ENCODE results near the gene NCEH1. TPM values are rescaled to one million over a fixed set of nuclear protein-coding genes. Genes with fewer than 3 reads are reported as not detected.

Gene NCEH1
- polyA plus RNA-seq, 1 of the 3 experiments (the other 2 are of a cell fraction) = 7.5 TPM

DNA sequence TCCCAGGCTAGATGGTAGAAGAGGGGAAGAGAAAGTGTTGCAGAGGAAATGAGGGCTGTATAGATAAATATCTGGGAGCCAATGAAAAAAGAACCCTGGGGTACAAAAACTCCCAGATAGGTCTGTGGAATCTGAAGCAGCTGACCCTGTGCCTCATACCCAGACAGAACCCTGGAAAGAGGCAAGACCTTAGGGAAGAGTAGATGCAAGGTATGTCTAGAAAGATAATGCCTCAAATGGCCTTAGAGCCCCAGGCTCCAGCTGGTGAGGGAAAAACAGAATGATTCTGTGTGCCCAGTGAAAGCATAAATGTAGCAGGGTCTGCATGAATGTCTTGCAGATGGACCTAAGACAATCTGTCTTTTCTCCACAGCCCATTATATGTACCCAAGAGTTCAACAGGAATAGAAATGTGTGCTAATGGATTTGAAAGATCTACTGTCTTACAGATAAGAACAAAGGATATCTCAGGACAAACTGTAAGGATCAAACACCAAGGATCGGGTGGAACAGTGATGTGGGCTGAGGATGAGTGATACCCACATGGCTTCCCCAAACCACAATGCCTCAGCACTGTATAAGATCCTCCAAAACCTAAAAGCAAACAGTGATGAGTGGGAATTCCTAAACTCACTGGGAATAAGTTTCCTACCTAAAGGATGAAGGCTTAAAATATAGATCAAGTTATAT, 58.8 kb downstream of the NCEH1 start:
- ChIA-PET POLR2A (no interaction called here), CTCF (interaction anchor here (1.0 to 3.2 kb wide), 3 partner anchors 14 to 174 kb away, joined by 3 to 18 read pairs (median 7); no protein-coding TSS in a partner anchor)
- Histone ChIP-seq H3K9me3 (no peaks in the 10 kb centered on the region), H4K20me1 (ENCODE audit: insufficient read depth) (no peaks in the 10 kb centered on the region), H3K9ac (no peak overlapping the region), H3K4me3 (ENCODE audit: low read depth in 2 of 2, low read length in 1 of 2) (no peak overlapping the region), H3K27ac (ENCODE audit: low read depth in 2 of 2, low read length in 1 of 2) (no peak overlapping the region), H3K4me2 (no peak overlapping the region), H3K27me3 (ENCODE audit: insufficient read depth) (no peaks in the 10 kb centered on the region), H3K9me2 (no peaks in the 10 kb centered on the region), H3K4me1 (ENCODE audit: control insufficient read depth in 1 of 2, insufficient read depth in 2 of 2, low read depth in 1 of 2, low read length in 1 of 2) (no peaks in the 10 kb centered on the region; a peak in 1 of 4 replicates), H3K36me3 (replicated peaks in 1 of 2; ENCODE audit: control insufficient read depth in 1 of 2, insufficient read depth in 2 of 2, low read length in 1 of 2) (peaks cover 0 to 4% of the 10 kb centered on the region in 2 experiments), H3K79me2 (ENCODE audit: insufficient read depth) (peaks cover 4% of the 10 kb centered on the region; the same call in 1 of the 2 replicates), H2AFZ (ENCODE audit: low read depth) (no peak overlapping the region), H3F3A (replicated peaks; ENCODE audit: insufficient read depth) (no peaks in the 10 kb centered on the region)
- DNase-seq = no peak
- 24% methylated on average over 1 of the region's 1 CpG for WGBS (ENCODE audit: low lambda C conversion rate)
- TF ChIP-seq, protein P1, sequence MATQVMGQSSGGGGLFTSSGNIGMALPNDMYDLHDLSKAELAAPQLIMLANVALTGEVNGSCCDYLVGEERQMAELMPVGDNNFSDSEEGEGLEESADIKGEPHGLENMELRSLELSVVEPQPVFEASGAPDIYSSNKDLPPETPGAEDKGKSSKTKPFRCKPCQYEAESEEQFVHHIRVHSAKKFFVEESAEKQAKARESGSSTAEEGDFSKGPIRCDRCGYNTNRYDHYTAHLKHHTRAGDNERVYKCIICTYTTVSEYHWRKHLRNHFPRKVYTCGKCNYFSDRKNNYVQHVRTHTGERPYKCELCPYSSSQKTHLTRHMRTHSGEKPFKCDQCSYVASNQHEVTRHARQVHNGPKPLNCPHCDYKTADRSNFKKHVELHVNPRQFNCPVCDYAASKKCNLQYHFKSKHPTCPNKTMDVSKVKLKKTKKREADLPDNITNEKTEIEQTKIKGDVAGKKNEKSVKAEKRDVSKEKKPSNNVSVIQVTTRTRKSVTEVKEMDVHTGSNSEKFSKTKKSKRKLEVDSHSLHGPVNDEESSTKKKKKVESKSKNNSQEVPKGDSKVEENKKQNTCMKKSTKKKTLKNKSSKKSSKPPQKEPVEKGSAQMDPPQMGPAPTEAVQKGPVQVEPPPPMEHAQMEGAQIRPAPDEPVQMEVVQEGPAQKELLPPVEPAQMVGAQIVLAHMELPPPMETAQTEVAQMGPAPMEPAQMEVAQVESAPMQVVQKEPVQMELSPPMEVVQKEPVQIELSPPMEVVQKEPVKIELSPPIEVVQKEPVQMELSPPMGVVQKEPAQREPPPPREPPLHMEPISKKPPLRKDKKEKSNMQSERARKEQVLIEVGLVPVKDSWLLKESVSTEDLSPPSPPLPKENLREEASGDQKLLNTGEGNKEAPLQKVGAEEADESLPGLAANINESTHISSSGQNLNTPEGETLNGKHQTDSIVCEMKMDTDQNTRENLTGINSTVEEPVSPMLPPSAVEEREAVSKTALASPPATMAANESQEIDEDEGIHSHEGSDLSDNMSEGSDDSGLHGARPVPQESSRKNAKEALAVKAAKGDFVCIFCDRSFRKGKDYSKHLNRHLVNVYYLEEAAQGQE (IDR thresholded peaks at IDR 0.05; ENCODE audit: low read depth, low read length) = no peak
- TF ChIP-seq SIN3A (IDR thresholded peaks at IDR 0.05; ENCODE audit: borderline replicate concordance, low read depth, low read length) (no peak), NRF1 (IDR thresholded peaks at IDR 0.05; ENCODE audit: low read depth, low read length) (no peak), EP300 (IDR thresholded peaks at IDR 0.05; ENCODE audit: borderline replicate concordance in 1 of 2, low read depth in 1 of 2, low read length in 1 of 2) (no peak), RAD21 (IDR thresholded peaks at IDR 0.05; ENCODE audit: low read length) (no peak), SMC3 (IDR thresholded peaks at IDR 0.05; ENCODE audit: low read depth, low read length) (no peak), TAF1 (IDR thresholded peaks at IDR 0.05; ENCODE audit: borderline replicate concordance, low read depth, low read length) (no peak), FOXM1 (IDR thresholded peaks at IDR 0.05; ENCODE audit: low read depth) (no peak), TCF12 (IDR thresholded peaks at IDR 0.05) (no peak), RFX5 (IDR thresholded peaks at IDR 0.05; ENCODE audit: low read length) (no peak), NFIC (IDR thresholded peaks at IDR 0.05; ENCODE audit: borderline replicate concordance) (no peak), RCOR1 (IDR thresholded peaks at IDR 0.05; ENCODE audit: low read length) (no peak), MEF2A (IDR thresholded peaks at IDR 0.05; ENCODE audit: borderline replicate concordance, low read depth) (no peak), ELF1 (IDR thresholded peaks at IDR 0.05) (no peak)
- TF ChIP-seq, protein P2, sequence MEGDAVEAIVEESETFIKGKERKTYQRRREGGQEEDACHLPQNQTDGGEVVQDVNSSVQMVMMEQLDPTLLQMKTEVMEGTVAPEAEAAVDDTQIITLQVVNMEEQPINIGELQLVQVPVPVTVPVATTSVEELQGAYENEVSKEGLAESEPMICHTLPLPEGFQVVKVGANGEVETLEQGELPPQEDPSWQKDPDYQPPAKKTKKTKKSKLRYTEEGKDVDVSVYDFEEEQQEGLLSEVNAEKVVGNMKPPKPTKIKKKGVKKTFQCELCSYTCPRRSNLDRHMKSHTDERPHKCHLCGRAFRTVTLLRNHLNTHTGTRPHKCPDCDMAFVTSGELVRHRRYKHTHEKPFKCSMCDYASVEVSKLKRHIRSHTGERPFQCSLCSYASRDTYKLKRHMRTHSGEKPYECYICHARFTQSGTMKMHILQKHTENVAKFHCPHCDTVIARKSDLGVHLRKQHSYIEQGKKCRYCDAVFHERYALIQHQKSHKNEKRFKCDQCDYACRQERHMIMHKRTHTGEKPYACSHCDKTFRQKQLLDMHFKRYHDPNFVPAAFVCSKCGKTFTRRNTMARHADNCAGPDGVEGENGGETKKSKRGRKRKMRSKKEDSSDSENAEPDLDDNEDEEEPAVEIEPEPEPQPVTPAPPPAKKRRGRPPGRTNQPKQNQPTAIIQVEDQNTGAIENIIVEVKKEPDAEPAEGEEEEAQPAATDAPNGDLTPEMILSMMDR (IDR thresholded peaks at IDR 0.05) = no peak
- TF ChIP-seq, protein P3, sequence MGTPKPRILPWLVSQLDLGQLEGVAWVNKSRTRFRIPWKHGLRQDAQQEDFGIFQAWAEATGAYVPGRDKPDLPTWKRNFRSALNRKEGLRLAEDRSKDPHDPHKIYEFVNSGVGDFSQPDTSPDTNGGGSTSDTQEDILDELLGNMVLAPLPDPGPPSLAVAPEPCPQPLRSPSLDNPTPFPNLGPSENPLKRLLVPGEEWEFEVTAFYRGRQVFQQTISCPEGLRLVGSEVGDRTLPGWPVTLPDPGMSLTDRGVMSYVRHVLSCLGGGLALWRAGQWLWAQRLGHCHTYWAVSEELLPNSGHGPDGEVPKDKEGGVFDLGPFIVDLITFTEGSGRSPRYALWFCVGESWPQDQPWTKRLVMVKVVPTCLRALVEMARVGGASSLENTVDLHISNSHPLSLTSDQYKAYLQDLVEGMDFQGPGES (IDR thresholded peaks at IDR 0.05; ENCODE audit: low read depth, low read length) = no peak
- TF ChIP-seq, protein P4, sequence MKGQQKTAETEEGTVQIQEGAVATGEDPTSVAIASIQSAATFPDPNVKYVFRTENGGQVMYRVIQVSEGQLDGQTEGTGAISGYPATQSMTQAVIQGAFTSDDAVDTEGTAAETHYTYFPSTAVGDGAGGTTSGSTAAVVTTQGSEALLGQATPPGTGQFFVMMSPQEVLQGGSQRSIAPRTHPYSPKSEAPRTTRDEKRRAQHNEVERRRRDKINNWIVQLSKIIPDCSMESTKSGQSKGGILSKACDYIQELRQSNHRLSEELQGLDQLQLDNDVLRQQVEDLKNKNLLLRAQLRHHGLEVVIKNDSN (IDR thresholded peaks at IDR 0.05; ENCODE audit: borderline replicate concordance, low read depth) = no peak
- TF ChIP-seq, protein P5, sequence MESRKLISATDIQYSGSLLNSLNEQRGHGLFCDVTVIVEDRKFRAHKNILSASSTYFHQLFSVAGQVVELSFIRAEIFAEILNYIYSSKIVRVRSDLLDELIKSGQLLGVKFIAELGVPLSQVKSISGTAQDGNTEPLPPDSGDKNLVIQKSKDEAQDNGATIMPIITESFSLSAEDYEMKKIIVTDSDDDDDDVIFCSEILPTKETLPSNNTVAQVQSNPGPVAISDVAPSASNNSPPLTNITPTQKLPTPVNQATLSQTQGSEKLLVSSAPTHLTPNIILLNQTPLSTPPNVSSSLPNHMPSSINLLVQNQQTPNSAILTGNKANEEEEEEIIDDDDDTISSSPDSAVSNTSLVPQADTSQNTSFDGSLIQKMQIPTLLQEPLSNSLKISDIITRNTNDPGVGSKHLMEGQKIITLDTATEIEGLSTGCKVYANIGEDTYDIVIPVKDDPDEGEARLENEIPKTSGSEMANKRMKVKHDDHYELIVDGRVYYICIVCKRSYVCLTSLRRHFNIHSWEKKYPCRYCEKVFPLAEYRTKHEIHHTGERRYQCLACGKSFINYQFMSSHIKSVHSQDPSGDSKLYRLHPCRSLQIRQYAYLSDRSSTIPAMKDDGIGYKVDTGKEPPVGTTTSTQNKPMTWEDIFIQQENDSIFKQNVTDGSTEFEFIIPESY (IDR thresholded peaks at IDR 0.05; ENCODE audit: borderline replicate concordance, low read depth) = no peak
